Immature natural killer cell (primary cell): ENCODE data around the gene USP17L26. TPM values are rescaled to one million over a fixed set of nuclear protein-coding genes. Genes with fewer than 3 reads are reported as not detected.

Experiments used
- polyA plus RNA-seq, 3 donors: library from polyadenylated mRNA; unstranded; fragments of 300-500 nt; fragmentation: Illumina TruSeq; gene quantifications; one replicate each; pipeline ENCODE4 v1.2.3, GENCODE V29; 2021

Gene USP17L26
- polyA plus RNA-seq, 3 donors from 2014 or later = not detected

Other genes starting within 250 kb of the USP17L26 start
- not detected for gene FAM90A26, start 164.2 kb upstream of the USP17L26 start, polyA plus RNA-seq
- not detected for gene USP17L10, start 124.0 kb upstream of the USP17L26 start, polyA plus RNA-seq
- gene USP17L11, start 119.3 kb upstream of the USP17L26 start, polyA plus RNA-seq = not detected
- not detected for gene USP17L12, start 114.5 kb upstream of the USP17L26 start, polyA plus RNA-seq
- not detected for gene USP17L13, start 109.8 kb upstream of the USP17L26 start, polyA plus RNA-seq
- gene USP17L15, start 100.3 kb upstream of the USP17L26 start, polyA plus RNA-seq = not detected
- gene USP17L17, start 90.8 kb upstream of the USP17L26 start, polyA plus RNA-seq = not detected
- not detected for gene USP17L18, start 86.0 kb upstream of the USP17L26 start, polyA plus RNA-seq
- gene USP17L19, start 81.3 kb upstream of the USP17L26 start, polyA plus RNA-seq = not detected
- gene USP17L20, start 76.5 kb upstream of the USP17L26 start, polyA plus RNA-seq = not detected
- not detected for gene USP17L21, start 71.8 kb upstream of the USP17L26 start, polyA plus RNA-seq
- not detected for gene USP17L22, start 67.0 kb upstream of the USP17L26 start, polyA plus RNA-seq
- not detected for gene USP17L24, start 9.5 kb upstream of the USP17L26 start, polyA plus RNA-seq
- gene USP17L25, start 4.7 kb upstream of the USP17L26 start, polyA plus RNA-seq = not detected
- gene USP17L5, start 4.7 kb downstream of the USP17L26 start, polyA plus RNA-seq = not detected
- gene USP17L27, start 9.5 kb downstream of the USP17L26 start, polyA plus RNA-seq = not detected
- gene USP17L28, start 14.2 kb downstream of the USP17L26 start, polyA plus RNA-seq = not detected
- not detected for gene USP17L29, start 19.0 kb downstream of the USP17L26 start, polyA plus RNA-seq
- gene USP17L30, start 28.5 kb downstream of the USP17L26 start, polyA plus RNA-seq = not detected
- gene DEFB131A, start 109.8 kb downstream of the USP17L26 start, polyA plus RNA-seq = not detected